B cell (primary cell): Measurements from ENCODE around the gene HMGN3.

Source experiments
- CTCF ChIP-seq: fragments of 200-600 bp; IDR thresholded peaks from one replicate; pipeline ENCODE4 v1.8.0; 2022; ENCODE audit warnings: antibody characterized with exemption, mild to moderate bottlenecking
- EZH2 ChIP-seq: IDR thresholded peaks from 2 replicates; pipeline ENCODE4 v1.6.1; 2012; ENCODE audit warnings: borderline replicate concordance, low read depth, mild to moderate bottlenecking, moderate library complexity, low read length; ENCODE audit not compliant: insufficient read depth, poor library complexity, severe bottlenecking

- no peak for TF ChIP-seq CTCF
- TF ChIP-seq EZH2 = no peak
Observed at GRCh38 chr6:79196912-79197311, 37.6 kb downstream of the HMGN3 start.
